ENCODE measurements around the gene S100A7A.

S100A7A gene

GRCh38 chr1:153420306-153420705 is 4.0 kb downstream of the S100A7A start:
- in situ Hi-C loops (cut with HindIII; ENCODE audit: low sequenced_read_pairs): no loop called here

- in situ Hi-C loops (cut with HindIII; ENCODE audit: low sequenced_read_pairs): no loop called here
These were observed 6.2 kb downstream of the S100A7A start for GRCh38 chr1:153422450-153423068.

- in situ Hi-C loops (cut with HindIII; ENCODE audit: low sequenced_read_pairs): no loop called here
These were observed 10.5 kb downstream of the S100A7A start for GRCh38 chr1:153426809-153427208.

- in situ Hi-C loops (cut with HindIII; ENCODE audit: low sequenced_read_pairs): no loop called here
These were observed 11.8 kb downstream of the S100A7A start for GRCh38 chr1:153428073-153428638.

GRCh38 chr1:153428791-153429190 is 12.5 kb downstream of the S100A7A start:
- in situ Hi-C loops (cut with HindIII; ENCODE audit: low sequenced_read_pairs): no loop called here

GRCh38 chr1:153429266-153430165 is 13.2 kb downstream of the S100A7A start:
- in situ Hi-C loops (cut with HindIII; ENCODE audit: low sequenced_read_pairs): no loop called here

GRCh38 chr1:153430166-153430553 is 13.8 kb downstream of the S100A7A start:
- in situ Hi-C loops (cut with HindIII; ENCODE audit: low sequenced_read_pairs): no loop called here

GRCh38 chr1:153430561-153430960 is 14.2 kb downstream of the S100A7A start:
- in situ Hi-C loops (cut with HindIII; ENCODE audit: low sequenced_read_pairs): no loop called here

GRCh38 chr1:153431002-153431401 is 14.7 kb downstream of the S100A7A start:
- in situ Hi-C loops (cut with HindIII; ENCODE audit: low sequenced_read_pairs): no loop called here

- in situ Hi-C loops (cut with HindIII; ENCODE audit: low sequenced_read_pairs): no loop called here
These were observed 15.1 kb downstream of the S100A7A start for GRCh38 chr1:153431427-153431826.

- in situ Hi-C loops (cut with HindIII; ENCODE audit: low sequenced_read_pairs): no loop called here
These were observed 15.6 kb downstream of the S100A7A start for GRCh38 chr1:153431928-153432327.

- in situ Hi-C loops (cut with HindIII; ENCODE audit: low sequenced_read_pairs): no loop called here
These were observed 16.8 kb downstream of the S100A7A start for GRCh38 chr1:153432874-153433681.

- in situ Hi-C loops (cut with HindIII; ENCODE audit: low sequenced_read_pairs): no loop called here
These were observed 18.6 kb downstream of the S100A7A start for GRCh38 chr1:153434746-153435455.

GRCh38 chr1:153437236-153437635 is 20.9 kb downstream of the S100A7A start:
- in situ Hi-C loops (cut with HindIII; ENCODE audit: low sequenced_read_pairs): no loop called here

- in situ Hi-C loops (cut with HindIII; ENCODE audit: low sequenced_read_pairs): no loop called here
These were observed 22.3 kb downstream of the S100A7A start for GRCh38 chr1:153438599-153438998.

- in situ Hi-C loops (cut with HindIII; ENCODE audit: low sequenced_read_pairs): no loop called here
These were observed 23.0 kb downstream of the S100A7A start for GRCh38 chr1:153439273-153439672.

GRCh38 chr1:153441238-153441755 is 25.0 kb downstream of the S100A7A start:
- in situ Hi-C loops (cut with HindIII; ENCODE audit: low sequenced_read_pairs): no loop called here

GRCh38 chr1:153443486-153443885 is 27.2 kb downstream of the S100A7A start:
- in situ Hi-C loops (cut with HindIII; ENCODE audit: low sequenced_read_pairs): no loop called here

GRCh38 chr1:153444078-153444477 is 27.8 kb downstream of the S100A7A start:
- in situ Hi-C loops (cut with HindIII; ENCODE audit: low sequenced_read_pairs): no loop called here

- in situ Hi-C loops (cut with HindIII; ENCODE audit: low sequenced_read_pairs): no loop called here
These were observed 31.3 kb downstream of the S100A7A start for GRCh38 chr1:153447498-153448170.

Measured in DLD1 (cell line).